DMS153 treated with DMSO at 0.1 percent for 48 hours (cell line): Measurements from ENCODE around the gene PCF11.
"Not testable (repeated sequence)": the region's sequence is repeated elsewhere in the genome, so short reads cannot be mapped to it uniquely, and the experiment has no call there.

Experiments
- DNase-seq: peaks from one replicate; lab custom pipeline; 2025; ENCODE audit not compliant: unreplicated experiment; lab: John Stamatoyannopoulos, UW

Gene PCF11

GRCh38 chr11:83192606-83193245, 35.8 kb downstream of the PCF11 start:
- DNase-seq = no peak

- DNase-seq = peak; percentile 90
These were observed 36.7 kb downstream of the PCF11 start, which contains the start of gene ANKRD42 for GRCh38 chr11:83193315-83194280. Gene ANKRD42, plus strand, starts transcription at chr11:83193712. Its CDS starts 959 bp downstream, at chr11:83194671.

- no peak for DNase-seq
These were observed 37.6 kb downstream of the PCF11 start for GRCh38 chr11:83194281-83195142.

GRCh38 chr11:83195143-83195466, 38.2 kb downstream of the PCF11 start:
- no peak for DNase-seq

- DNase-seq = no peak
These were observed 38.7 kb downstream of the PCF11 start for GRCh38 chr11:83195649-83196048.

- DNase-seq = no peak
These were observed 43.1 kb downstream of the PCF11 start for GRCh38 chr11:83200035-83200434.

- DNase-seq = no peak
These were observed 48.8 kb downstream of the PCF11 start for GRCh38 chr11:83205608-83206185.

GRCh38 chr11:83206221-83206620, 49.3 kb downstream of the PCF11 start:
- DNase-seq = no peak

GRCh38 chr11:83206771-83207382, 49.9 kb downstream of the PCF11 start:
- DNase-seq = not testable (repeated sequence)

GRCh38 chr11:83219095-83219494, 62.2 kb downstream of the PCF11 start:
- DNase-seq = peak; percentile 17

- DNase-seq = no peak
These were observed 63.3 kb downstream of the PCF11 start for GRCh38 chr11:83220260-83220659.

- no peak for DNase-seq
These were observed 64.8 kb downstream of the PCF11 start for GRCh38 chr11:83221694-83222093.

GRCh38 chr11:83222499-83222898, 65.6 kb downstream of the PCF11 start:
- DNase-seq = no peak

- DNase-seq = no peak
These were observed 66.5 kb downstream of the PCF11 start for GRCh38 chr11:83223457-83223856.

GRCh38 chr11:83235825-83236224, 78.9 kb downstream of the PCF11 start:
- no peak for DNase-seq
